ENCODE data around the gene CSNK1A1. TPM values are rescaled to one million over a fixed set of nuclear protein-coding genes. Genes with fewer than 3 reads are reported as not detected.

The CSNK1A1 gene
- total RNA-seq, 1 experiment from 2014 or later, result 263 TPM

- CTCF ChIA-PET, result no interaction called here
- H3K9me2 ChIP-seq (ENCODE audit: insufficient read depth), result no peaks in the 10 kb centered on the region
- peaks cover 12% of the 10 kb centered on the region for H4K20me1 ChIP-seq (ENCODE audit: insufficient read depth)
- no peak overlapping the region for H2AFZ ChIP-seq (ENCODE audit: low read depth, low read length, poor library complexity, severe bottlenecking)
- POLR2A ChIA-PET, result no interaction called here
- peaks cover 26 to 44% of the 10 kb centered on the region in 2 experiments; a peak in 3 of 4 replicates for H3K36me3 ChIP-seq (ENCODE audit: control insufficient read depth in 1 of 2, insufficient read depth in 2 of 2, low read length in 2 of 2)
- no peak overlapping the region for H3K4me3 ChIP-seq (replicated peaks in 1 of 2; ENCODE audit: low read depth in 1 of 2, low read length in 2 of 2)
- DNase-seq (ENCODE audit: low read depth, low spot score), result no peak
- H3K9ac ChIP-seq (ENCODE audit: low read length), result no peak overlapping the region
- TF ChIP-seq SIN3A (IDR thresholded peaks at IDR 0.05; ENCODE audit: low read depth), result no peak
- no peak for TF ChIP-seq RAD21 (IDR thresholded peaks at IDR 0.05; ENCODE audit: low read depth)
- TF ChIP-seq EZH2 (IDR thresholded peaks at IDR 0.05), result no peak
- TF ChIP-seq SRF (IDR thresholded peaks at IDR 0.05; ENCODE audit: low read depth), result no peak
- TF ChIP-seq ZBTB33 (IDR thresholded peaks at IDR 0.05; ENCODE audit: extremely low read depth, insufficient replicate concordance, low read length), result no peak
- no peak for TF ChIP-seq EZH2phosphoT487 (IDR thresholded peaks at IDR 0.05; ENCODE audit: borderline replicate concordance)
- TF ChIP-seq, protein P1, sequence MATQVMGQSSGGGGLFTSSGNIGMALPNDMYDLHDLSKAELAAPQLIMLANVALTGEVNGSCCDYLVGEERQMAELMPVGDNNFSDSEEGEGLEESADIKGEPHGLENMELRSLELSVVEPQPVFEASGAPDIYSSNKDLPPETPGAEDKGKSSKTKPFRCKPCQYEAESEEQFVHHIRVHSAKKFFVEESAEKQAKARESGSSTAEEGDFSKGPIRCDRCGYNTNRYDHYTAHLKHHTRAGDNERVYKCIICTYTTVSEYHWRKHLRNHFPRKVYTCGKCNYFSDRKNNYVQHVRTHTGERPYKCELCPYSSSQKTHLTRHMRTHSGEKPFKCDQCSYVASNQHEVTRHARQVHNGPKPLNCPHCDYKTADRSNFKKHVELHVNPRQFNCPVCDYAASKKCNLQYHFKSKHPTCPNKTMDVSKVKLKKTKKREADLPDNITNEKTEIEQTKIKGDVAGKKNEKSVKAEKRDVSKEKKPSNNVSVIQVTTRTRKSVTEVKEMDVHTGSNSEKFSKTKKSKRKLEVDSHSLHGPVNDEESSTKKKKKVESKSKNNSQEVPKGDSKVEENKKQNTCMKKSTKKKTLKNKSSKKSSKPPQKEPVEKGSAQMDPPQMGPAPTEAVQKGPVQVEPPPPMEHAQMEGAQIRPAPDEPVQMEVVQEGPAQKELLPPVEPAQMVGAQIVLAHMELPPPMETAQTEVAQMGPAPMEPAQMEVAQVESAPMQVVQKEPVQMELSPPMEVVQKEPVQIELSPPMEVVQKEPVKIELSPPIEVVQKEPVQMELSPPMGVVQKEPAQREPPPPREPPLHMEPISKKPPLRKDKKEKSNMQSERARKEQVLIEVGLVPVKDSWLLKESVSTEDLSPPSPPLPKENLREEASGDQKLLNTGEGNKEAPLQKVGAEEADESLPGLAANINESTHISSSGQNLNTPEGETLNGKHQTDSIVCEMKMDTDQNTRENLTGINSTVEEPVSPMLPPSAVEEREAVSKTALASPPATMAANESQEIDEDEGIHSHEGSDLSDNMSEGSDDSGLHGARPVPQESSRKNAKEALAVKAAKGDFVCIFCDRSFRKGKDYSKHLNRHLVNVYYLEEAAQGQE (IDR thresholded peaks at IDR 0.05; ENCODE audit: low read depth), result no peak
- TF ChIP-seq ELF1 (IDR thresholded peaks at IDR 0.05; ENCODE audit: borderline replicate concordance, low read depth), result no peak
- no peak for TF ChIP-seq SP1 (IDR thresholded peaks at IDR 0.05; ENCODE audit: low read depth)
- TF ChIP-seq ATF3 (IDR thresholded peaks at IDR 0.05), result no peak
- no peak for TF ChIP-seq POLR2AphosphoS5 (IDR thresholded peaks at IDR 0.05; ENCODE audit: low read depth, low read length)
- TF ChIP-seq EGR1 (IDR thresholded peaks at IDR 0.05; ENCODE audit: low read depth), result no peak
- no peak for TF ChIP-seq ZFX (IDR thresholded peaks at IDR 0.05)
- TF ChIP-seq ZNF274 (IDR thresholded peaks at IDR 0.05; ENCODE audit: low read depth, low read length), result no peak
- no peak for TF ChIP-seq FOSL1 (IDR thresholded peaks at IDR 0.05; ENCODE audit: low read depth)
- no peak for TF ChIP-seq JUND (IDR thresholded peaks at IDR 0.05)
- TF ChIP-seq POLR2A (IDR thresholded peaks at IDR 0.05; ENCODE audit: borderline replicate concordance, extremely low read depth, insufficient read depth, insufficient read length), result no peak
- TF ChIP-seq YY1 (IDR thresholded peaks at IDR 0.05; ENCODE audit: extremely low read depth, insufficient replicate concordance, low read depth, low read length), result no peak
- TF ChIP-seq TCF7L2 (IDR thresholded peaks at IDR 0.05; ENCODE audit: borderline replicate concordance, extremely low read depth, insufficient read depth, insufficient read length), result no peak
- no peak for TF ChIP-seq CBX3 (IDR thresholded peaks at IDR 0.05; ENCODE audit: low read depth)
- peaks cover 97% of the 10 kb centered on the region for H3K79me2 ChIP-seq (ENCODE audit: insufficient read depth, low read length)
- H3K4me1 ChIP-seq (ENCODE audit: control insufficient read depth in 1 of 2, insufficient read depth in 2 of 2, low read length in 2 of 2), result peaks cover under 1 to 11% of the 10 kb centered on the region in 2 experiments; a peak in 3 of 4 replicates
- H3K27me3 ChIP-seq (ENCODE audit: insufficient read depth, low read length), result no peaks in the 10 kb centered on the region
- RAD21 ChIA-PET (ENCODE audit: low non-redundant PET in 1 of 2, low total read pairs in 2 of 2, uncharacterized antibody in 2 of 2, unreplicated experiment in 2 of 2), result interaction anchor here in 1 of 2 experiments (0.7 kb wide), 1 partner anchor 68 kb away, joined by 3 read pairs; no protein-coding TSS in a partner anchor
- ATAC-seq, result no peak
- BruUV-seq (replicated peaks), result no TSS peak
- intact Hi-C loops (cut with micrococcal nuclease), result no loop called here
- H3K9me3 ChIP-seq (ENCODE audit: control insufficient read depth in 1 of 2, insufficient read depth in 1 of 2, low read depth in 1 of 2, low read length in 2 of 2), result no peaks in the 10 kb centered on the region
- no peak overlapping the region for H3K27ac ChIP-seq (ENCODE audit: low read depth, low read length)
- H3K4me2 ChIP-seq (ENCODE audit: low read length), result no peak overlapping the region
Observed at GRCh38 chr5:149541893-149542292, 9.3 kb downstream of the CSNK1A1 start.
